GM18867 (cell line): ENCODE data around the gene PPP1CC.
"Not testable (repeated sequence)": the region's sequence is repeated elsewhere in the genome, so short reads cannot be mapped to it uniquely, and the experiment has no call there.

Experiments used
- ATAC-seq: cut with Tn5 transposase; IDR thresholded peaks from one replicate; pipeline ENCODE4 v1.9.1; 2021; ENCODE audit warnings: mild to moderate bottlenecking, moderate library complexity; ENCODE audit not compliant: unreplicated experiment

Gene PPP1CC

GRCh38 chr12:110756611-110757010 lies 13.9 kb upstream of the PPP1CC start:
- no peak for ATAC-seq

GRCh38 chr12:110754101-110754793 lies 11.6 kb upstream of the PPP1CC start:
- ATAC-seq, result no peak

GRCh38 chr12:110750784-110751461 lies 8.2 kb upstream of the PPP1CC start:
- no peak for ATAC-seq

GRCh38 chr12:110746550-110746949 lies 3.9 kb upstream of the PPP1CC start:
- ATAC-seq, result no peak

- no peak for ATAC-seq
Measured at GRCh38 chr12:110745542-110746284, 3.0 kb upstream of the PPP1CC start.

GRCh38 chr12:110744601-110745264 lies 2.0 kb upstream of the PPP1CC start:
- ATAC-seq, result no peak

GRCh38 chr12:110744151-110744571 lies 1.5 kb upstream of the PPP1CC start:
- no peak for ATAC-seq

- no peak for ATAC-seq
Measured at GRCh38 chr12:110743571-110744093, 941 bp upstream of the PPP1CC start.

- ATAC-seq, result peak; percentile 18
Measured at GRCh38 chr12:110742096-110742717, 484 bp downstream of the PPP1CC start.

- no peak for ATAC-seq
Measured at GRCh38 chr12:110741341-110742095, 1.2 kb downstream of the PPP1CC start.

GRCh38 chr12:110739894-110740293 lies 2.8 kb downstream of the PPP1CC start:
- no peak for ATAC-seq

GRCh38 chr12:110739488-110739887 lies 3.2 kb downstream of the PPP1CC start:
- ATAC-seq, result no peak

GRCh38 chr12:110737532-110737931 lies 5.2 kb downstream of the PPP1CC start:
- ATAC-seq, result no peak

- not testable (repeated sequence) for ATAC-seq
Measured at GRCh38 chr12:110737016-110737415, 5.7 kb downstream of the PPP1CC start.

GRCh38 chr12:110733900-110734299 lies 8.8 kb downstream of the PPP1CC start:
- no peak for ATAC-seq

GRCh38 chr12:110733089-110733715 lies 9.5 kb downstream of the PPP1CC start:
- ATAC-seq, result no peak

GRCh38 chr12:110732572-110732971 lies 10.1 kb downstream of the PPP1CC start:
- ATAC-seq, result no peak

GRCh38 chr12:110731479-110731878 lies 11.2 kb downstream of the PPP1CC start:
- no peak for ATAC-seq

GRCh38 chr12:110728628-110729027 lies 14.1 kb downstream of the PPP1CC start:
- no peak for ATAC-seq
